H1 (cell line): ENCODE measurements around the gene NFATC1.

ENCODE experiments used
- ATF2 ChIP-seq: IDR thresholded peaks from 2 replicates; pipeline ENCODE4 v1.6.1; 2012; ENCODE audit warnings: low read length, inconsistent platforms
- CHD2 ChIP-seq: IDR thresholded peaks from 2 replicates; pipeline ENCODE4 v1.6.1; 2012; ENCODE audit warnings: low read length, improper control_type of control experiment
- CREB1 ChIP-seq: IDR thresholded peaks from 2 replicates; pipeline ENCODE4 v1.6.1; 2012; ENCODE audit warnings: inconsistent platforms
- CTCF ChIP-seq, 3 experiments: IDR thresholded peaks; 1 replicate in 2 of 3; 2 replicates in 1 of 3; pipeline versions ENCODE4 v1.5.1 to v1.6.1; 2011; ENCODE audit warnings: low read length in 3 of 3, mild to moderate bottlenecking in 3 of 3, inconsistent platforms in 2 of 3, low read depth in 1 of 3, moderate library complexity in 1 of 3; ENCODE audit not compliant: insufficient read depth in 1 of 3; ENCODE audit errors: control extremely low read depth in 1 of 3
- E2F6 ChIP-seq: IDR thresholded peaks from 2 replicates; pipeline ENCODE4 v1.6.1; 2012; ENCODE audit warnings: inconsistent platforms
- EP300 ChIP-seq, 2 experiments: IDR thresholded peaks; 1 replicate in 1 of 2; 2 replicates in 1 of 2; pipeline ENCODE4 v1.6.1; 2011 to 2012; ENCODE audit warnings: low read depth in 2 of 2, low read length in 2 of 2, mild to moderate bottlenecking in 2 of 2, borderline replicate concordance in 1 of 2, inconsistent platforms in 1 of 2, moderate library complexity in 1 of 2
- RFX5 ChIP-seq: IDR thresholded peaks from 2 replicates; pipeline ENCODE4 v1.6.1; 2011; ENCODE audit warnings: low read depth, low read length, improper control_type of control experiment, borderline replicate concordance
- SAP30 ChIP-seq: fragments of 300-600 bp; sonication (generic); IDR thresholded peaks from 2 replicates; pipeline ENCODE4 v1.7.1; 2012; ENCODE audit warnings: low read length, moderate library complexity, mild to moderate bottlenecking, inconsistent platforms; ENCODE audit not compliant: insufficient read depth, insufficient replicate concordance
- SP1 ChIP-seq: IDR thresholded peaks from 2 replicates; pipeline ENCODE4 v1.6.1; 2011; ENCODE audit warnings: low read depth, low read length
- SUZ12 ChIP-seq: fragments of 200-600 bp; sonication (generic); IDR thresholded peaks from 2 replicates; pipeline ENCODE4 v1.6.1; 2012; ENCODE audit warnings: mild to moderate bottlenecking, inconsistent platforms, low read length, moderate library complexity, mixed read lengths
- TAF1 ChIP-seq: IDR thresholded peaks from 2 replicates; pipeline ENCODE4 v1.6.1; 2011; ENCODE audit warnings: mild to moderate bottlenecking, low read depth, low read length
- USF2 ChIP-seq: IDR thresholded peaks from 2 replicates; pipeline ENCODE4 v1.6.1; 2011; ENCODE audit warnings: low read length, improper control_type of control experiment

- TF ChIP-seq SAP30 (no peak), SUZ12 (no peak), EP300 (IDR thresholded peaks at IDR 0.05; ENCODE audit: borderline replicate concordance in 1 of 2, low read depth in 2 of 2, low read length in 2 of 2) (no peak), CTCF (IDR thresholded peaks at IDR 0.05; ENCODE audit: control extremely low read depth in 1 of 3, insufficient read depth in 1 of 3, low read depth in 1 of 3, low read length in 3 of 3) (no peak), TAF1 (no peak), USF2 (no peak), RFX5 (no peak), CREB1 (no peak), CHD2 (no peak), ATF2 (no peak), E2F6 (no peak), SP1 (no peak)
Measured at GRCh38 chr18:79498662-79499061, 102.9 kb downstream of the NFATC1 start.
